Stimulated activated CD8-positive, alpha-beta memory T cell treated with anti-CD3 and anti-CD28 coated beads, Interleukin-15, amount 100 ng/mL, for 4 hours (primary cell): ENCODE data around the gene SEC24A.
A peak's percentile ranks its signal among the peaks of the same experiment; 100 is the strongest.
"Not testable (repeated sequence)": the region's sequence is repeated elsewhere in the genome, so short reads cannot be mapped to it uniquely, and the experiment has no call there.

ENCODE experiments used
- DNase-seq, 2 donors: peaks; one replicate each; pipeline ENCODE4 v3.0.0-alpha.2; 2020; ENCODE audit warnings: low read depth in 2 of 2

SEC24A gene

DNA sequence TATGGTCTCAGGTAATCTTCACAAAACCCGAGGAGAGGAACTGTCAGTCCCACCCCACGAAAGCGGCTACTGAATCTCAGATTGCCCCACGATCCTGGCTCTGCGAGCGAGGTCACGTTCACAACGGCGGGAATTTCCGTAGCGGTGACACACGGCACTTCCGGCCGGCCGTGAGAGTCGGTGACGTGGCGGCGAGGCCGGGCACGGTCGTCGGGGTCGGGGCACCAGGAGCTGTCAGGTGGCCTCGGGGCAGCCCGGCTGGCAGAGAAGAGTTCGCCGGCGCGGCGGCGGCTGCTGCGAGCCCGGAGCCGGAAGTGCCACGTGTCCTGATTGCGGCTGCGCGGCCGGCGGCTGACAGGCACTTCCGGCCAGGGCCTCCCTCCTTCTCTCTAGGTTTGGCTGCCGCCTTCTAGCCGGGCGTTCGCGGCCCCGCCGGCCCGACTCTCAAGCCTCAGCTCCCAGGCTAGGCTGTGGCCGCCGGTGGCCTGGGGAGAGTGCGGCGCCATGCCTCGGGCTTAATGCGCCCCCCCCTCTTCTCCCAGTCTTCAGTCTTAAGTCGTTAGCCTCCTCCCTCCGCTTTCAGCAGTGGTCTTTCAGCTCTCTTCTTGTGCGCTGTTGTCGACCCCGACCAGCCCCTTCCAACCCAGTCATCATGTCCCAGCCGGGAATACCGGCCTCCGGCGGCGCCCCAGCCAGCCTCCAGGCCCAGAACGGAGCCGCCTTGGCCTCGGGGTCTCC lies at the start of gene SEC24A:
TSS of gene SEC24A (plus strand) at position 361 of the 738 bp plus-strand sequence. CDS start at position 653, 292 bp downstream.
- peak; percentile 75 to 80 for DNase-seq

DNA sequence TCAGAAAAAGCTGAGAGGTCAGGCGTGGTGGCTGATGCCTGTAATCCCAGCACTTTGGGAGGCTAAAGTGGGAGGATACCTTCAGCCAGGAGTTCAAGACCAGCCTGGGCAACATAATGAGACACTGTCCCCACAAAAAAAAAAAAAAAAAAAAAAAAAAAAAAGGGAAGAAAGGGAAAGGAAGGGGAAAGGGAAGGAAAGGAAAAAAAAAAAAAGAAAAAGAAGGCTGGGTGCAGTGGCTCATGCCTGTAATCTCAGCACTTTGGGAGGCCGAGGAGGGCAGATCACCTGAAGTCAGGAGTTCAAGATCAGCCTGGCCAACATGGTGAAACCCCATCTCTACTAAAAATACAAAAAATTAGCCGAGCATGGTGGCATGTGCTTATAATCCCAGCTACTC lies 48.8 kb upstream of the SEC24A start:
- DNase-seq = not testable (repeated sequence)

DNA sequence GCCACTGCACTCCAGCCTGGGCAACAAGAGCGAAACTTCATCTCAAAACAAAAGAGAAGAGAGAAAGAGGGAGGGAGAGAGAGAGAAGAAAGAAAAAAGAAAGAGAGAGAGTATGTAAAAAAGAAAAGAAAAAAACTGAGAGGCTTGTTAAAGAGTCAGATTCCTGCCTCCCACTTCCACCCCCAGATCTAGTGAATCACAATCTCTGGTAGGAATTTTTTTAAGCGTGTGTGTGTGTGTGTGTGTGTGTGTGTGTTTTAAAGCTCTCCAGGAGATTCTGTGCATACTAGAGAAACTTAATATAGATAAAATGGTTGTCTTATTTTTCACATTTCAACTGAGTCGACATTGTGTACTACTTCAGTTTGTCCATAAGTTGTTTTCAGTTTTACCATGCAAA lies 48.0 kb upstream of the SEC24A start:
- DNase-seq = no peak

DNA sequence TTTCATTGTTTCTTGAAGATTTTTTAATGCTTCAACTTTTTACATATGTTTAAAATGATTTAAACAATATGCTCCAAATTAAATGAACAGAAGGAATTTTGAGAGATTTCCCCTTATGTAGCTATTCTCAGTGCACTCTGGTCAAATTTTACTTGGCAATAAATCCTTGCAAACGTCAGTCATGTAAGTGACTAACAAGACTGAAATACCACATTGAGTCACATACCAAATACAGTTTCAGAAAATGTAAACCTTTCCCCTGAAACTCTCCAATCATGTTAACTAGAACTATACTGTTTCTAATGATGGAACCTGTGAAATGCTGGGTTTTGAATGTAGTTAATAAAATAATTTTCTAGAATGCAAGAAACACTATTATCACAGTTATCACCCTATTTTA lies 45.5 kb upstream of the SEC24A start:
- DNase-seq = no peak

DNA sequence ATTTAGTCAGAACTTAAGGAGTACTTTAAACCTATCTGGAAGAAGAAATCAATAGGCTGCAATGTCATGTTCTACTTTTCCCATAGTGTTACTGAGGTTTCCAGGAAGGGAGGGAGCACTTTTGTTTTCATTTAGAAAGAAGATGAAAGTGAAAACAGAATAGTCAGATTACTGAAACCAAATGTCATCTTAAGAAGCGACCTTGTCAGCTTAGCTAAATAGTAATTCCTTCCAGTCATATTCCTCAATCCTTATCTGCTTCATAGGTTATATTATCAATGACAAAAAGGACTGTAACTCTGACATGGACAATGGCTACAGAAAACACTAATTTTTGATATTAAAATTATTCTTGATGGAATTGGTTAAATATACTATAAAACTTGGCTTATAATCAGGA lies 43.7 kb upstream of the SEC24A start:
- DNase-seq = no peak

DNA sequence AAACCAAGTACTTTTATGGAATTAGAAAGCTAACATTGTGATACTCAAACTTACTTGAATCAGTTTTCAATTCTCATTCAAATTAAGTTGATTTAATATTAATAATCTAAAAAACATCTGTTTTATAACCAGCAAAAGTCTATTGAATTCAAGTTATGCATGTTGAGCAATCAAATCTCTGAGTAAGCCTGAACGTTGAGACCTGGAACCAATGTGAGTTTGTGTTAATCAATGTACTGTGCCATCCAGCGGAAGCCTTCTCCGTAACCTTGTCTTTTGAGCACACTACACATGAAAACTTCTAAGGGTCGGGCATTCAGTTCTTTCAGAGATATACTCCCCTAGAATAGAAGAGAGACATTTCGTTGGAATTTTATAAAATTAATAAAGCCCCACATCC lies 41.9 kb upstream of the SEC24A start:
- no peak for DNase-seq

DNA sequence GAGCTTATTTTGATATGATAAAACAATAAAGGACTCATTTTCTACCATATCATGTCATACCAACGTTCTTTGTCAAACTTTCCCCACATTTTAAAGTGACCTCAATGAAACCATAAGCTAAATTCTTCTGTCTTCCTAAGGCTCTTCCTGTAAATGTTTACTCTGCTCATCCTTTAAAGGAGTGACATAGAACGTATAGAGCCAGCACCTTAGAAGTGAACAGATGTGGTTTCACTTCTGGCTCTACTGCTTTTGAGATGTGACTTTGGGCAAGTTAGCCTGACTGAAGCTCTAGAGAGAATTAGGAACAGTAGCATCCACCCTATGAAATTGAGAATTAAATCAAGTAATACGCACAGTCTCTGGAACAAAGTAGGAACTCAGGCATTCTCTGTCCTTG lies 40.0 kb upstream of the SEC24A start:
- DNase-seq = no peak

DNA sequence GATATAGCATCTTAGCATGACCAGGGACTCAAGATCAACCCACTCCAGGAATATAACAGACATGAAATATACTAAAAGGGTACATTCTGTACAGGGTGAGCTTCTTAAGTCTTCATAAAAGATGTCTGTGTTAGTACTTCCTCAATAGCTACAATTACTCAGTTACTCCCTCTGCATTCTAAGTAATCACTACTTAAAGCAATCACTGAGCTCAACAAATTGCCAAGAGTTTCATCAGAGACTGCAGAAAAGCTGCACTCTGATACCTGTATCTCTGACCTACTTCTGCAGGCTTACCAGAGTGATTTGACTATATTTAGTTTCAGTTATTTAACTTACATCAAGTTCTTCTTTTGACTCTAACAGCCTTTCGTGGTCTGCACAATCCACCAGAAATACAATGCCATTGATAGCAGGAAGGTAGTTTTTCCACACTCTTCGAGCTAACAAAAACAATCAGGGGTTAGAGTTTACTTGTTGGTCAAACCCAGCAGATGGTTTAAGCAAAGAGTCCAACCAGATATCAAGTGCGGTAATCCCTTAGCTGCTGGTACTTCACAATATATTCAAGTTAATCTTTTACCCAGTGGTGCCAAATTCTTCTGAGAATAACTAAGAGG lies 39.2 kb upstream of the SEC24A start:
- DNase-seq = no peak

DNA sequence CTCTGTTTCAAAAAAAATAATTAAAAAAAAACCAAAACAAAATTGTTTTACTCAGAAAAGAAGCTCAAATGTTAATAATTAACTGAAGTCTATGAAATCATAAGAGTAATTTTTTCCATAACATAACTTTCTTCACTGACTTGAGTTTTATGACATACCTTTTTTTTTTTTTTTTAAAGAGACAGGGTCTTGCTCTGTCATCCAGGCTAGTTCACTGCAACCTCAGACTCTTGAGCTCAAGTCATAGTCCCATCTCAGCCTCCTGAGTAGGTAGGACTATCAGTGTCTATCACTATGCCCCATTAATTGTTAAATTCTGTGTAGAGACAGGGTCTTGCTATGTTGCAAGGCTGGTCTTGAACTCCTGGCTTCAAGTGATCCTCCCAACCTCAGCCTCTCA lies 37.9 kb upstream of the SEC24A start:
- no peak for DNase-seq

DNA sequence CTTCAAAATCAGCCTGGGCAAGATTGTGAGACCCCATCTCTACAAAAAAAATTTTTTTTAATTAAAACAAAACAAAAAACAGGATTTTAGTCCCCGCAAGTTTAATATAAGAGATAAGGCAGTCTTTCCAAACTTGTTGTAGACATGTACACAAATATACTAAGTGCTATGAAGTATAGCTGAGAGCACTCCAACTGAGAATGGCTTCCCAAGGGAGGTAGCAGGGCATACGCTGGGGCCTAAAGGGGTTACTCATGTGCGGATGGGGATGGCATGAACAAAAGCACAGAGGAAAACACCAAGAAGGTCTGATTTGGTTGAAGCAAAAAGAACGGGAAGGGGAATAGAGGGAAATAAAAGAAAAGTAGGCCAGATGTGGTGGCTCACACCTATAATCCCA lies 37.1 kb upstream of the SEC24A start:
- no peak for DNase-seq

DNA sequence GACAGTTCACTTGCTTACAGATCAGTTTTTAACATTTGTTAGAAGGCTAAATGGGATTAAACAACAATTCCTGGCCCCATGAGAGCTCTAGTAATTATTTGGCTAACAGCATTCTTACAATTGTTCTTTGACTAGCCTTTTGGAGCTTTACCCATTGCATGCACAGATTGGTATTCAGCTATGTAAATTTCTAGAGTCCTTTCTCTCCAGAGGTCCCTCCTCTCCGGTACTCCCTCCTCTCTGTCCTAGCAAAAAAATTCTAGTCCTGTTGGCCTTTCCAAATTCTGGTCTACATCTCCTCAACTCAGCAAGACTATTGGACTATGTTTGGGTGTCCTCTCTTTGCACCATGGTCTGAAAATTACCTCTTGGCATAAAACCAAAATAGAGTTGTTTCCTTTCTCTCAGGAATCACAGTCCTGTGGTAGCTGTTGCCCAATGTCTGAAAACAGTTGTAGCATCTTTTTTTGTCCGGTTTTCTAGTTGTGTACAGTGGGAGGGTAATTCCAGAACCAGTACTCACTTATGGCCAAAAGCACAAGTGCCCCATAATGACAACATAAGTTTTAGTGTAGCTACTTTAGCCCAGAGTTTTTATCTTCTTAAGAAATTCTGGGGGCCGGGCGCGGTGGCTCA lies 34.0 kb upstream of the SEC24A start:
- no peak for DNase-seq

DNA sequence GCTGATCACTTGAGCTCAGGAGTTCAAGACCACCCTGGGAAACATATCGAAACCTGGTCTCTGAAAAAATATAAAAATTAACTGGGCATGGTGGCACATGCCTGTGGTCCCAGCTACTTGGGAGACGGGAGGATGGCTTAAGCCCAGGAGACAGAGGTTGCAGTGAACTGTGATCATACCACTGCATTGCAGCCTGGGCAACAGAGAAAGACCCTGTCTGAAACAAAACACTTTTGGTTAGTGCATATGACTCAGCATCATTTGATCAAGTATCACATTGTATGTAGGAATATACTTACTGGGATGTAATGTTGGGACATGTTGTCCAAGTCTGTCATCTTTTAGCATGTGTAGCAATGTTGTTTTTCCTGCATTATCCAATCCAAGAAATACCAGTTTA lies 28.0 kb upstream of the SEC24A start:
- no peak for DNase-seq

DNA sequence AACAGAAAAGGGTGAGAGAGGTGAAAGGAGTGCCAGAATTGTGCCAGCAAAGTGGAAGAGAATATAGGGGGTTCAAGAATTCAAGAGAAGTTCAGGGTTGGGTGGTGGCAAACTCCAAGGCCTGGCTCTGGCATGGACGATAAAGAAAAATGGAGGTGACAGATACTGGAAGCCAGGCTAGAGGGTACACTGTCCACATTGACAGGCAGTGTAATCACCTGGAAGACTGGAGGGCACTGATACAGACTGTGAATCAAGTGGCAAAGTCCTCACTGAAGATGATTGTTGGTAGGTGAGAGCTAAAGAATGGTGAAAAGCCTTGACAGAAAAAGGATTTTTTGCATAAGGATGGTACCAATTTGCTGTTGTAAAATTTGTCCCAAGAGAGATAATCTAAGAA lies 23.0 kb upstream of the SEC24A start:
- no peak for DNase-seq

DNA sequence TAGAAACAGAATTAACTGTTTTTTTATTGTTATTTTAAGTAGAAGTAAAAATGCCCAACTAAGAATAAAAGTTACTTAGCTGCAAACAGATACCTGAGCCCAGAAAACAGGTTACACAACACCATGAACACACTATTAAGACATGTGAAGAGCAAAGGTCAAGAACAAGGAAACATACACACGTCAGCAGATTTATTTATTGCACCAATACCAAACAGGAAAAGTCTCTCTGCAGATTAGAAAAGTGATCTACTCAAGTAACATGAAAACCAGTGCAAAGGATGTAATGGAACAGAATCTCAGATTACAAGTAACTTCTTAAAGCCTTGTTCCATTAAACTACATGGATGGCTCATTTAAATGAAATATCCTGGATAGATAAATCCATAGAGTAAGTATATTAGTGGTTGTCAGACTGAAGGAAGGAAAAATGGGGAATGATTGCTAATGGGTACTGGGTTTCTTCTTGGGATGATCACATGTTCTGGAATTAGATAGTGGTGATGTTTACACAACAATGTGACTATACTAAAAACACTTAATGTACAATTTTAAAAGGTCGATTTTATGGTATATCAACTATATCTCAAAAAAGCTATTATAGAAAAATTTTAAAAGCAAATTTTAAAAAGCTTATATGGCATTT lies 22.1 kb upstream of the SEC24A start:
- no peak for DNase-seq

DNA sequence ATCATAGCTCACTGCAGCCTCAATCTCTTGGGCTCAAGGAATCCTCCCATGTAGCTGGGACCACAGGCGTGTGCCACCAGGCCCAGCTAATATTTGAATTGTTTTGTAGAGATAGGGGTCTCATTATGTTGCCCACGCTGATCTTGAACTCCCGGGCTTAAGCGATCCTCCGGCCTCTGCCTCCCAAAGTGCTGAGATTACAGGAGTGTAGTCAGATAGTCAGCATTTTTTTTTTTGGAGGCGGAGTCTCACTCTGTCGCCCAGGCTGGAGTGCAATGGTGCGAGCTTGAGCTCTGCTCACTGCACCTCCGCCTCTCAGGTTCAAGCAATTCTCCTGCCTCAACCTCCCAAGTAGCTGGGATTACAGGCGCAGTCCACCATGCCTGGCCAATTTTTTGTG lies 14.4 kb upstream of the SEC24A start:
- DNase-seq = no peak

DNA sequence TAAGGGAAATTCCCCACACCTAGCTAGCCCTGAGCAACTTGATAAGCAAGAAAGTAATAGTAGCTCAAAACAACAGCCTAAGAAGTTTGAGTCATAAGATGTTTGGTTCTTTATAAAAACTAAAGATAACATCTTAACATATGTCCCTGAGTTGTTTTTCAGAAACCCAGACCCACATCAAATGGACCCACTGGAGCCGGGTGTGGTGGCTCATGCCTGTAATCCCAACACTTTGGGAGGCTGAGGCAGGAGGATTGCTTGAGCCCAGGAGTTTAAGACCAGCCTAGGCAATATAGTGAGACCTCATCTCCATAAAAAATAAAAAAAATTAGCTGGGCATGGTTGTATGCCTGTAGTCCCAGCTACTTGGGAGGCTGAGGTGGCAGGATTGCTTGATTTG lies 13.2 kb upstream of the SEC24A start:
- not testable (repeated sequence) for DNase-seq

DNA sequence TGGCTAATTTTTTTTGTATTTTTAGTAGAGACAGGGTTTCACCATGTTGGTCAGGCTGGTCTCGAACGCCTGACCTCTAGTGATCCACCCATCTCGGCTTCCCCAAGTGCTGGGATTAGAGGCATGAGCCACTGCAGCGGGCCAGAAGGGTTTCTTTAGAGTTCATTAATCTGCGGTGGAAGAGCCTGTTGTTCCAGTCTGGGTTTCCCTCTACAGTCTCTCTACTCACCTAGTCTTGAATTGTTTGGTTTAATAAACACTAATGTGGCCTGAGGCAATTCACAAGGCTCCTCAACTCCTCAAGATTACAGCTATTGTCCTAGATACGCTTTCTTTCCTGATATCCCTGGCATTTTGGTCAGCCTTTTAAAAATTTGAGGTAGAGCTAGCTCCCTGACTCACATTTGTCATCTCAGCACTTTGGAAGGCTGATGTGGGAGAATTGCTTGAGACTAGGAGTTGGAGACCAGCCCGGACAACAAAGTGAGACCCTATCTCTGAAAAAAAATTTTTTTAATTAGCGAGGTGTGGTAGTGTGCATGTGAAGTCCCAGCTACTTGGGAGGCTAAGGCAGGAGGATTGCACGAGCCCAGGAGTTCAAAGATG lies 11.4 kb upstream of the SEC24A start:
- no peak for DNase-seq

DNA sequence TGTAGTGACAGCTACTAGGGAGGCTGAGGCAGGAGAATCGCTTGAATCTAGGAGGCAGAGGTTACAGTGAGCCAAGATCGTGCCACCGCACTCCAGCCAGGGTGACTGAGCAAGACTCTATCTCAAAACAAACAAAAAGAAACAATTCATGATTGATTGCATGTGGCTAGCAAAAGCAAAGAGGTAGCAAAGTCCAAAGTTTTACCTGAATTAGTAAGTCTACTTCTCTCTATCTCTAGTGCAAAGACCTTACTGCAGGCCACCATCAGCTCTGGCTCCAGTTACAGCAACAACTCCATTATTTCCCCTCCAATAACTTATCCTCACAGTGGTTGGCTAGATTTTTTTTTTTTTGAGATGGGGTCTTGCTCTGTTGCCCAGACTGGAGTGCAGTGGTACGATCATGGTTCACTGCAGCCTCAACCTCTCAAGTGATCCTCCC lies 9.8 kb upstream of the SEC24A start:
- DNase-seq = no peak

DNA sequence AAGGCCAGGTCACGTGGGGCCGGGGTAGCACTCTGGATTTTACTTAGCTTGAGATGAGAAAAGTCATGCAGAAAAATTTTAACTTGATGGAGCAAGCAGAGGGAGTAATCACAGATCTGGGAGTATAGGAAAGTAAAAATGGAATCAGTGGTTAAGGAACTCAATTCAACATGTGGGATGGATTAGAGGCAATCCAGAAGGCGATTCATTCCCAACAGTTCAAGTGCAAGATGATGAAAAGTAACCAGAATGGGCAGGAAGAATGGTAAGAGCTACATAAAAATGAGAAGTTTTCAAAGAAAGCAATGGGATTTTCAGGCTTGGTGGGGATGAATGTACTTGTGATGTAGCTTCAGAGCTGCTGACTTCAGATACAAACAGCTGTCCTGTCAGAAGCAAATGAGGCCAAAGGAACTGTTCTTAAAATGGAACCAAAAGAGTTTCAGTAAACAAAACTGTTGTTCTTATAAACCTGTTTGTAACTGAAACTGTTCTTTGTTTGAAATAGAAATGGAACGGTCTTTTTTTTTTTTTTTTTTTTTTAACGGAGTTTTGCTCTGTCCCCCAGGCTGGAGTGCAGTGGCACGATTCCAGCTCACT lies 5.6 kb upstream of the SEC24A start:
- DNase-seq = no peak

DNA sequence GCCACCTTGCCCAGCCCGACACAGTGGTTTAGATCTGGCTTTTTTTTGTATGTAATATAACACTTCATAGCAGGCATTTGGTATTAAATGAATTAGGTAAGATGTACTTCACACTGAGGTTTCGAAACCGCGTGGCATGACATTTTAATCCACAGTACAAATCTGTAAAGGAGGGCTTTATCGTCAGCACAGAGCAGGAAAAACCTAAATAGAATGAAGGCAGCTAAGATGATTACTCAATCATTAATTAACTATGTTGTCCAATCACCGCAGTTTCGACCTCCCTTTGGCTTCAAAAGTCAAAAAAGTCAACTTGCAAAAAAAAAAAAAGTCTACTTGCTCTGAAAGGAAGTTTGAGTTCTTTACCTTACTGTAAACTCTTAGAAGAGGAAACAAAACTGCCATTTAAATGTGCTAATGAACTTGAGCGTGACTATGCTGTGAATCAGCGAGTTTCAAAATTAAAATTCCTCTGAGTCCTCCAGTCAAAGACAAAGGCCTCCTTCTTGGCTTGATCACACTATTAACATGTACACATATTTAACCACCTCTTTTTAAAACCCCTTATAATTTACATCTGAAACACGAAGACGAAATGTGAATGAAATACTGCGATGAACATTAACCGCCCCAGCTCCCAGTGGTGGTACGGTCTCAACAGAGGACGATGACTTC lies 698 bp upstream of the SEC24A start:
- DNase-seq = no peak

DNA sequence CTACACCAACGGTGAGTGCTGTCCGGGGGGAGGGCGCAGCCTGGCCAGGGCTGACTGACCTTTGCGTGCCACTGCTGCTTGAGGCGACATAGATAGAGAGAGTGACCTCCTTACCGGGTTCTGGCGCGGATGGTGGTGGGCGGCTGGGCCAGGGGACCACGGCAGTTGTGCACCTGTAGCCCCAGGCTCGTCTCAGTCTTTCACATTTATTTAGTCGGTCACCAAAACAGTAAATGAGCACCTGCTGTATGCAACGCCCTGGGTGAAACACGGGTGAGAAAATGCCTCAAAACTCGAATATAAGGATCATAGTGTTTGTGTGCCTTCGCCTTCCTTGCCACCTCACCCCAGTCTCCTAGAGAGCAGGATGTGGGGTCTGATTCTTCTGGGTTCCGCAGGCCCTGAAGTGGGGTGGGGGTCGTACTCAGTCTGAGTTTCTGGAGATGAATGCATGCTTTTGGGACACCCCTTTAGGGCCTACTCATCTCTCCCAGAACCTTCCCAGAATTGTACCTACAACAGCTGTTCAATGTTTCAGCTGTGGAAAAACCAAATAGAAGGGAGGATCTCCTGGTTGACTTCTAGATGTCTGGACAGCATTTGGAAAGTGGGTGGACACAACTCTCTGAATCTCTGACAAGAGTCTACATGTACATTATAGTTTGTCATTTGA lies 714 bp downstream of the SEC24A start:
- no peak for DNase-seq
